MM.1S (cell line): ENCODE results near the gene ATF7.

Source experiments
- EZH2 ChIP-seq: fragments of 300-600 bp; sonication (generic); optimal IDR thresholded peaks from 2 replicates; pipeline ENCODE3; 2017; ENCODE audit warnings: low read depth, mild to moderate bottlenecking, antibody characterized with exemption, low read length, mixed read lengths
- TF ChIP-seq, protein P1 (sequence below): fragments of 300-600 bp; sonication (generic); IDR thresholded peaks from 2 replicates; pipeline ENCODE4 v1.5.1; 2016; ENCODE audit warnings: antibody characterized with exemption, low read length, mixed read lengths

GRCh38 chr12:53600490-53601295 is 25.5 kb downstream of the ATF7 start:
- no peak for TF ChIP-seq EZH2
- TF ChIP-seq, protein P1, sequence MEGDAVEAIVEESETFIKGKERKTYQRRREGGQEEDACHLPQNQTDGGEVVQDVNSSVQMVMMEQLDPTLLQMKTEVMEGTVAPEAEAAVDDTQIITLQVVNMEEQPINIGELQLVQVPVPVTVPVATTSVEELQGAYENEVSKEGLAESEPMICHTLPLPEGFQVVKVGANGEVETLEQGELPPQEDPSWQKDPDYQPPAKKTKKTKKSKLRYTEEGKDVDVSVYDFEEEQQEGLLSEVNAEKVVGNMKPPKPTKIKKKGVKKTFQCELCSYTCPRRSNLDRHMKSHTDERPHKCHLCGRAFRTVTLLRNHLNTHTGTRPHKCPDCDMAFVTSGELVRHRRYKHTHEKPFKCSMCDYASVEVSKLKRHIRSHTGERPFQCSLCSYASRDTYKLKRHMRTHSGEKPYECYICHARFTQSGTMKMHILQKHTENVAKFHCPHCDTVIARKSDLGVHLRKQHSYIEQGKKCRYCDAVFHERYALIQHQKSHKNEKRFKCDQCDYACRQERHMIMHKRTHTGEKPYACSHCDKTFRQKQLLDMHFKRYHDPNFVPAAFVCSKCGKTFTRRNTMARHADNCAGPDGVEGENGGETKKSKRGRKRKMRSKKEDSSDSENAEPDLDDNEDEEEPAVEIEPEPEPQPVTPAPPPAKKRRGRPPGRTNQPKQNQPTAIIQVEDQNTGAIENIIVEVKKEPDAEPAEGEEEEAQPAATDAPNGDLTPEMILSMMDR = no peak
